ENCODE measurements around the gene AVP. TPM values are rescaled to one million over a fixed set of nuclear protein-coding genes. Genes with fewer than 3 reads are reported as not detected.

AVP gene
- total and polyA plus RNA-seq, 2 of the 13 experiments (the other 11 are each of a cell fraction or from before 2014, with no cell fraction given), result 0.12 TPM; not detected in 1

DNA sequence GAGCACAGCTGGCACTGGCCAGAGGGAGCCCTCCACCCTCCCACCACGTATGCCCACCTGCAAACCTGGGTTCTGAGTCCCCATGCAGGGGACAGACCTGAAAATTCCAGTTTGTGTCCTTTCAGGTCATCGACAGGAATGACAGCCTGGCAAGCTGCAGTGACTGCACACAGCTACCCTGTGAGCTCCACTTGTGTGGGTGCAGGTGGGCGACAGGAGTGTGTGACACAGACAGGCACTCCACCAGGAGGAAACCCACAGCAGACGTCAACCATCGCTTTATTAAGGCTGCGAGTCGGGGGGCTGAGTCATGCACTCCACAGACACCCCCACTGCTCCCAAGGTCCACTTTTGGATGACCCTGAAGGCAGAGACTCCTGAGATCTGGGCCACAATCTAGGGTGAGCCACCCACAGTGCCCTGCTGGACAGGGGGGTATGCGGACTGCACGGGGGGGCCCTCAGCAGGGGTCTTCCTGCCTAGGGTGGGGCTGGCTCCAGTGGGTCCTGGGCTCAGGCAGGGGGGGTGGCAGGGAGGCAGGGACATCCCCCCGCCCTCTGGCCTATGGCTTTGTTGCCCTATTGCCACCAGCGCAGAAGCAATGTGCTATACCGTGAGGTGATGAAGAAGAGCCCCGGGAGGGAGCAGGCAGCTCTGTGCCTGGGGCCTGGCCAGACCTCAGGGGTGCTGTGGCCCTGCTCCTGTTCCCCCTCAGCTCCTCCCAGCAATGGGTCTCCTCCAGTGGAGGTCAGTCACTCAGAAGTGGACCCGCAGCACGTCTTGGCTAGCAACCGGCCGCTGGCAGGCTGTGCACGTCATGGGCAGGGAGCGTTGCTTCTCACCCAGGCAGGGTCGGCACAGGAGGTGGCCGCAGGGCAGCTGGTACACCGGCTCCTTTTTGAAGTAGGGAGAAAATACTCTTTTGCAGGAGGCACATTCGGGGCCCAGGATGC lies 25.1 kb upstream of the AVP start:
- WGBS (ENCODE audit: low lambda C conversion rate), result 95% methylated on average over 22 of the region's 23 CpGs
- H3K27ac ChIP-seq (ENCODE audit: extremely low read length, insufficient read depth, low read length), result no peak overlapping the region
- no TSS peak for BruUV-seq (replicated peaks)
- no peak overlapping the region for H3K4me3 ChIP-seq (replicated peaks in 1 of 3; ENCODE audit: insufficient read depth in 1 of 3, low read depth in 2 of 3, low read length in 3 of 3)
- in situ Hi-C loops (cut with HindIII; ENCODE audit: extremely low pct_ligation_motif_present, low pct_unique_long_range_greater_than_20kb), result loop anchor here (10.0 kb wide), 1 partner anchor 55 kb away; no protein-coding TSS in a partner anchor
- CTCF ChIA-PET (ENCODE audit: low intra/inter-chr PET ratio, low total read pairs), result no interaction called here
- no peak overlapping the region for H3K9ac ChIP-seq (ENCODE audit: insufficient read depth, low read depth, low read length)
- TF ChIP-seq AGO2 (optimal IDR thresholded peaks at IDR 0.05; ENCODE audit: low read depth, low read length), result peak; percentile 51
- TF ChIP-seq MLLT10 (CRISPR knock-in tag; IDR thresholded peaks at IDR 0.05), result no peak
- H3K4me1 ChIP-seq (ENCODE audit: insufficient read depth, low read length), result peaks cover 57% of the 10 kb centered on the region
- no peak for ATAC-seq
- H3K9me3 ChIP-seq (ENCODE audit: low read length), result no peaks in the 10 kb centered on the region
- FAIRE-seq, result no peak
- H3K27me3 ChIP-seq (ENCODE audit: control insufficient read depth in 1 of 2, insufficient read depth in 2 of 2, low read length in 2 of 2), result no peaks in the 10 kb centered on the region
- DNase-seq (ENCODE audit: low spot score), result no peak
- no peaks in the 10 kb centered on the region for H3K79me2 ChIP-seq (ENCODE audit: insufficient read depth, low read length)
- no peaks in the 10 kb centered on the region for H4K20me1 ChIP-seq (ENCODE audit: insufficient read depth, low read length)
- no peak overlapping the region for H3K4me2 ChIP-seq (ENCODE audit: low read depth, low read length)
- no peak overlapping the region for H2AFZ ChIP-seq (ENCODE audit: low read length)
- peaks cover 0 to 12% of the 10 kb centered on the region in 2 experiments; a peak in 2 of 5 replicates for H3K36me3 ChIP-seq (replicated peaks in 1 of 2; ENCODE audit: control insufficient read depth in 1 of 2, insufficient read depth in 2 of 2, low read length in 2 of 2)
- POLR2A ChIA-PET, result interaction anchor here (0.9 kb wide), 1 partner anchor 8 kb away, joined by 3 read pairs; no protein-coding TSS in a partner anchor
- intact Hi-C loops (cut with micrococcal nuclease; ENCODE audit: unreplicated experiment), result no loop called here

DNA sequence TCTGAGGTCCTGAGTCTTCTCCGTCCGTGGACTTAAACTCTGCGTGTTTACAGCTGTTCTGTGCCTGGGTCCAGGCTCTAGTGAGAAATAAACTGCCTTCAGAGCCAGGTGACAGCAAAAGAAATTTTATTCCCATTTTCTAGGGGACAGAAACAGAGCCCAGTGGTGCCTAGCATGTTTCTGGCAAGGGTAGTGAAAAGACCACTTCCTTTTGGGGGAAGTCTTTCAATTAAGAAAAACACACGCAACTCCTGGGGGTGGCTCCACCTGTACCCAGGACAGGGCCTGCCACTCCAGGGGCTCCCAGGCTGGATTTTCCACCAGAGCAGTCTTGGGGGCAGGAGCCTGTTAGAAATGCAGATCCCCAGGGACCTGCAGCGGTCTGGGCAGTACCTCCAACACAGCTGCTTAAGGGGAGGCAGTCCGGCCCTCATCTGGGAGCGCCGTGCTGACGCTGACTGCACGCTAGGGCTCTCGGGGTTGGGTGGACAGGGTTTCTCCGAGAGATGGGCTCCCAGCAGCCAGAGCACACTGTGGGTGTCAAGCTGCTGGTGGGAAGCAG lies 23.0 kb upstream of the AVP start:
- 61% methylated on average over 5 of the region's 12 CpGs for WGBS (ENCODE audit: low lambda C conversion rate)
- BruUV-seq (replicated peaks), result no TSS peak
- CTCF ChIA-PET (ENCODE audit: low intra/inter-chr PET ratio, low total read pairs), result no interaction called here
- Histone ChIP-seq H3K9me3 (ENCODE audit: low read length) (no peaks in the 10 kb centered on the region), H4K20me1 (ENCODE audit: insufficient read depth, low read length) (no peaks in the 10 kb centered on the region), H3K4me3 (replicated peaks in 1 of 3; ENCODE audit: insufficient read depth in 1 of 3, low read depth in 2 of 3, low read length in 3 of 3) (no peak overlapping the region; a peak in 1 of 6 replicates), H2AFZ (ENCODE audit: low read length) (no peak overlapping the region), H3K9ac (ENCODE audit: insufficient read depth, low read depth, low read length) (peak overlapping the region; percentile 35), H3K27ac (ENCODE audit: extremely low read length, insufficient read depth, low read length) (peak overlapping the region; percentile 56), H3K4me1 (ENCODE audit: insufficient read depth, low read length) (peaks cover 63% of the 10 kb centered on the region), H3K36me3 (replicated peaks in 1 of 2; ENCODE audit: control insufficient read depth in 1 of 2, insufficient read depth in 2 of 2, low read length in 2 of 2) (peaks cover 0 to 7% of the 10 kb centered on the region in 2 experiments; a peak in 2 of 5 replicates), H3K79me2 (ENCODE audit: insufficient read depth, low read length) (no peaks in the 10 kb centered on the region), H3K27me3 (ENCODE audit: control insufficient read depth in 1 of 2, insufficient read depth in 2 of 2, low read length in 2 of 2) (no peaks in the 10 kb centered on the region), H3K4me2 (ENCODE audit: low read depth, low read length) (peak overlapping the region; percentile 37)
- ATAC-seq, result no peak; the same call in 1 of the 3 replicates
- no peak for DNase-seq (ENCODE audit: low spot score)
- in situ Hi-C loops (cut with HindIII; ENCODE audit: extremely low pct_ligation_motif_present, low pct_unique_long_range_greater_than_20kb) (no loop called here), intact Hi-C loops (cut with micrococcal nuclease; ENCODE audit: unreplicated experiment) (no loop called here)
- POLR2A ChIA-PET, result no interaction called here
- FAIRE-seq, result no peak
- no peak for TF ChIP-seq ZBTB8A (CRISPR knock-in tag; IDR thresholded peaks at IDR 0.05; ENCODE audit: borderline replicate concordance, low read depth)
- peak; percentile 31; the same call in 1 of the 2 replicates for TF ChIP-seq CREM (IDR thresholded peaks at IDR 0.05)
- TF ChIP-seq CREM (CRISPR knock-in tag; IDR thresholded peaks at IDR 0.05), result no peak
- no peak for TF ChIP-seq ZNF746 (CRISPR knock-in tag; IDR thresholded peaks at IDR 0.05)
- TF ChIP-seq GABPA (IDR thresholded peaks at IDR 0.05; ENCODE audit: low read depth, low read length), result no peak
- peak; percentile 4; the same call in 1 of the 2 replicates for TF ChIP-seq GABPA (CRISPR knock-in tag; IDR thresholded peaks at IDR 0.05; ENCODE audit: low read depth)
- TF ChIP-seq ZNF772 (CRISPR knock-in tag; IDR thresholded peaks at IDR 0.05), result peak; percentile 15; the same call in 1 of the 2 replicates
- no peak for TF ChIP-seq SRSF4 (IDR thresholded peaks at IDR 0.05; ENCODE audit: low read depth, low read length, poor library complexity, severe bottlenecking)
- TF ChIP-seq CHD2 (IDR thresholded peaks at IDR 0.05; ENCODE audit: low read depth, low read length), result 0 out of 2 replicates have a peak, but pooled peaks have one; percentile 1
- TF ChIP-seq ZMYM3 (CRISPR knock-in tag; IDR thresholded peaks at IDR 0.05), result peak; percentile 9; the same call in 1 of the 2 replicates
- TF ChIP-seq, protein P1, sequence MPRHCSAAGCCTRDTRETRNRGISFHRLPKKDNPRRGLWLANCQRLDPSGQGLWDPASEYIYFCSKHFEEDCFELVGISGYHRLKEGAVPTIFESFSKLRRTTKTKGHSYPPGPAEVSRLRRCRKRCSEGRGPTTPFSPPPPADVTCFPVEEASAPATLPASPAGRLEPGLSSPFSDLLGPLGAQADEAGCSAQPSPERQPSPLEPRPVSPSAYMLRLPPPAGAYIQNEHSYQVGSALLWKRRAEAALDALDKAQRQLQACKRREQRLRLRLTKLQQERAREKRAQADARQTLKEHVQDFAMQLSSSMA (CRISPR knock-in tag; IDR thresholded peaks at IDR 0.05), result peak; percentile 47; the same call in 1 of the 2 replicates
- TF ChIP-seq, protein P2, sequence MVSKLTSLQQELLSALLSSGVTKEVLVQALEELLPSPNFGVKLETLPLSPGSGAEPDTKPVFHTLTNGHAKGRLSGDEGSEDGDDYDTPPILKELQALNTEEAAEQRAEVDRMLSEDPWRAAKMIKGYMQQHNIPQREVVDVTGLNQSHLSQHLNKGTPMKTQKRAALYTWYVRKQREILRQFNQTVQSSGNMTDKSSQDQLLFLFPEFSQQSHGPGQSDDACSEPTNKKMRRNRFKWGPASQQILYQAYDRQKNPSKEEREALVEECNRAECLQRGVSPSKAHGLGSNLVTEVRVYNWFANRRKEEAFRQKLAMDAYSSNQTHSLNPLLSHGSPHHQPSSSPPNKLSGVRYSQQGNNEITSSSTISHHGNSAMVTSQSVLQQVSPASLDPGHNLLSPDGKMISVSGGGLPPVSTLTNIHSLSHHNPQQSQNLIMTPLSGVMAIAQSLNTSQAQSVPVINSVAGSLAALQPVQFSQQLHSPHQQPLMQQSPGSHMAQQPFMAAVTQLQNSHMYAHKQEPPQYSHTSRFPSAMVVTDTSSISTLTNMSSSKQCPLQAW (CRISPR knock-in tag; IDR thresholded peaks at IDR 0.05), result peak; percentile 16; the same call in 1 of the 2 replicates
- TF ChIP-seq SPEN (CRISPR knock-in tag; IDR thresholded peaks at IDR 0.05; ENCODE audit: low read depth), result 0 out of 2 replicates have a peak, but pooled peaks have one; percentile 8

Measured in HepG2 (cell line).